DMS79 (cell line): Measurements from ENCODE around the gene NUMB.
"Not testable (repeated sequence)": the region's sequence is repeated elsewhere in the genome, so short reads cannot be mapped to it uniquely, and the experiment has no call there.

Experiments used
- DNase-seq: peaks from one replicate; lab custom pipeline; 2025; lab: John Stamatoyannopoulos, UW

NUMB gene

DNA sequence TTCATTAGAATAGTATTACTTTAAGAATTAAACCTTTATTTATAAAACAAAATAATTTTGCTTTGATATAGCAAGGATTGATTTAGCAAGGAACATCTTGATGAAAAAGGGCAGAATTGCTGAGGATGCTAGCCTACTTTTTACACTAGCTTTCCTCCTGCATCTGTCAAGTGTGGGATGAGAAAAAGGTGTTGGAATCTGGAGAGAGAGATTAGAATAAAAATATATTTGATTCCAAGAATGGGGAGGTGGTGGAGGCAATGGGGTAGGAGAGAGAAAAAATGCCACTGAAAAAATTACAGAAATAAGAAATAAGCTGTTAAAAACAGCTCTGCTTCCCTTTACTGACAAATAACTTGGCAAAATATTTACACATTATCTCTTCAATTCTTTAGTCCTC lies 98.9 kb downstream of the NUMB start:
- no peak for DNase-seq

DNA sequence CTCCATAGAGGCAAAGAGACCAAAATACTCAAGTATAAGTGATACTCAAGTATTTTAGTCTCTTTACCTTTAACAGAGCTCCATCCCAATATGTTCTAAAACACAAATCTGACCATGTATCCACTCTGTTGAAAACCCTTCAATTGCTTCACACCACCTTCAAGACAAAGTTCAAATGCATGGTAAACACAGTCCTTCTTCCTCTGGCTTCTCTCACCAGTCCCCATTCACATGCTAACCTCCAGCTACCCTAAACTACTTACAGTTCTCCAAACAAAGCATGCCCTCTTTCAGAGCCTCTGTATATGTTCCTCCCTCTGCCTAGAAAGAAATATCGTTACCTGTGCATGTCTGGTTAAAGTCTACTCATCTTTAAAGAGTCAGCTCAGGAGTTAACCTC lies 100.2 kb downstream of the NUMB start:
- DNase-seq: no peak

- DNase-seq: not testable (repeated sequence)
These were observed 109.3 kb downstream of the NUMB start for GRCh38 chr14:73349091-73349490.

DNA sequence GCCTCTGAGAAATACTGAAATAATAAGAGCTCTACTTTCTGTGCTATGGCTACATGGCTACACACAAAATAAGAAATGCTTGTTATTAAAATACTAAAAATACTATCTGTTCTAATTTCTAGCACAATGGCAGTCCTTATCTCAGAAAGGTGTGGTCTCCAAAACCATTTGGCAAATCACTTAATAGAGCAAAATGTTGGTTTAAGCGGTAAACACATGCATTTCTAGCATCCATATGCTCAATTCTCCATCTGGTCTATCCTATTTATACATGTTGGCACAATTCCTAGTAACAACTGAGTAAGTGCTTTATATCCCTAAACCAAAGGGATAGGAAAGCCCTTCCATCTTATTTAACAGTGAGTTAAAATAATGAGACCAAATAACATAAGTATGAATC lies 114.0 kb downstream of the NUMB start:
- no peak for DNase-seq

GRCh38 chr14:73342670-73343069 lies 115.7 kb downstream of the NUMB start:
- peak; percentile 49 for DNase-seq

DNA sequence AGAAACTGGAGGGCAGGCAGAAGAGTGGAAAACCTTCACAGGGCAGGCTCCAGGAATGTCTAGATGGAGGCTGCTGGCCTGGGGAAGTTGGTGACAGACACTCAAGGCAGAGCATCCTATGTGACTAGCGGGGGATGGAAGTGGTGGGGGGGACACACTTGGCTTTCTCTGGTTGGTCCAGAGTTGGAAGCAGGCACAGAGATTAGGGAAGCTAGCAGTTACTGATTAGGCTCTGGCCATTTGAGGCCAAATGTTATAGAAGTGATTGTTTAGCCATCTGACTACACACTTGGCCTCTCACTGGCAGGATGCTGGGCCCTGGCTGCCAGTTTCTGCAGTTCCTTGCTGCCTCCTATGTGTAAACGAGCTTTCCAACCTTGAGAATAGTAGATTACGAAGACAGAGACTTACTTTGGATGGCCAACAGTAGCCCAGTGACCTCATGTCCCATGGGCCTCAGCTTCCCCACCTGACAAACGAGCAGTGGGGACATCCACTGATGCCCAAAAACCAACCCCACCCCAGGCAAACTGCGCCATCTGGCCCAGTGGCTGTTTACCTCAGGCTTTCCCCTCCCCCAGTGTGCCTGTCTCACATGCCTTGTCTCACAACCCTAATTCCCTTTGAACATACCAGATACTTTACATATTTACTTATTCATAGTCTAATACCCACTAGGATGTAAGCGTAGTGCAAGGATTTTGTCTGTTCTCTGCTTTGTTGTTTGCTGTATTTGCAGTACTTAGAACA lies 118.3 kb downstream of the NUMB start:
- no peak for DNase-seq

GRCh38 chr14:73339206-73339605 lies 119.1 kb downstream of the NUMB start:
- no peak for DNase-seq

GRCh38 chr14:73338551-73338950 lies 119.8 kb downstream of the NUMB start:
- DNase-seq: no peak

DNA sequence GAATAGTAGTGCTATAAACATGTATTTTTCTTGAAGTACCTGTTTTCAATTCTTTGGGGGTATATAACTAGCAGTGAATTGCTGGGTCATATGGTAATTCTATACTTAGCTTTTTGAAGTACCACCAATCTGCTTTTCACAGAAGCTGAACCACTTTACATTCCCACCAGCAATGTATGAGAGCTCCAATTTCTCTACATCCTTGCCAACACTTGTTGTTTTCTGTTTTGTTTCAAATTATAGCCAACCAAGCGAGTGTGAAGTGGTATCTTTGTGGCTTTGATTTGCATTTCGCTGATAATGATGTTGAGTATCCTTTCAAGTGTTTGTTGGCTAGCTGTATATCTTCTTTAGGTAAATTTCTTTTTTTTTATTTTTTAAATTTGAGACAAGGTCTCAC lies 125.3 kb downstream of the NUMB start:
- peak; percentile 53 for DNase-seq

GRCh38 chr14:73325630-73326299 lies 132.6 kb downstream of the NUMB start:
- DNase-seq: no peak

DNA sequence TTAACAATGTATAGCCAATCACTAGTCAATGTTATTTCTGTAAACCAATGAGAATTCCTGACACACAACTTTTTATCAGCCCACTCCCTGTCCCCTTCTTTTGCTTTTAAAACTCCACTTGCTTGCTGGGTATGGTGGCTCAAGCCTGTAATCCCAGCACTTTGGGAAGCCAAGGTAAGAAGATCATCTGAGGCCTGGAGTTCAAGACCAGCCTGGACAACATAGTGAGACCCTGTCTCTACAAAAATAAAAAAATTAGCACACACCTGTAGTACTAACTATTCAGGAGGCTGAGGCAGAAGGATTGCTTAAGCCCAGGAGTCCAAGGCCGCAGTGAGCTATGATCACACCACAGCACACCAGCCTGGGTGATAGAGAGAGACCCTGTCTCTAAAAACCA lies 133.3 kb downstream of the NUMB start:
- DNase-seq: no peak

DNA sequence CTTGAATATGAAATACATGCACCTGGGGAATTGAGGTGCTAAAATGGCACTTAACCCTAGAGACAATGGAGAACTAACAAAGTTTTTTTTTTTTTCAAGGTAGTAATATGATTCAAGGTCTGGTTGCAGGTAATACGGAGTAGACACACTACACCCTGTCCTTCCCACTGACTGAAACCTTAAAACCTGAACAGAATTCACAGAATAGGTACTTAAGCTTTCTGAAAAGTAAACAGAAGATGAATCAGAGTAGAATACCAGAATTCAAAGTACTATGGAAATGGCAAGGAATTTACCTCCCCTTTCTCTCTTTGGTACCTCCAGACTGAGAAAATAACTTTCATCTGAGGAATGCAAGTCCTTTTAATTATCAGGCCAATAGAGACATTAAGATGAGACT lies 133.8 kb downstream of the NUMB start:
- DNase-seq: no peak

DNA sequence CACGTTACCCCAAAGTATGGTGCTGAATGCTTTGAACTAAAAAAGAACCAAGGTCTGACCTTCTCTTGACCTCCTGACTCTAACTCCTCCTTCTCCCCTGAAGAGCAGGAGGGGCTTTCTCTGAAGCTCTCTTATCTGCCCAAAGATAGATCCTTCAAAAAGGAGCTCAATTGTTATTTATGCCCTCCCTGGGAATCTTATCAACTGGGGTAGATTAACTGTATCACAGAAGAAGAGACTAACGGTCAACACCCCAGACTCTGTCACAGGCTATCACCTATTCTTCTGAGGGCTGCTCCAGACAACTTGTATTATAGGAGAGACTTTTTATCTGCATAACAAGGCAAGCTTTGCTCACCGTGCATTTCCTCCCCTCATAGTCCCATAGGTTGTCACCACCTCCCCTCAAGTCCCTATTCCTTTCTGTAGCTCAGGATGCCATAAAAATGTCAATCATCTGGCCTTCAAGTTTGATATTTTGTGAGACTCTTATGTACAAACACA lies 134.4 kb downstream of the NUMB start:
- no peak for DNase-seq

- no peak for DNase-seq
These were observed 145.2 kb downstream of the NUMB start for GRCh38 chr14:73313151-73313550.

GRCh38 chr14:73312687-73313086 lies 145.7 kb downstream of the NUMB start:
- no peak for DNase-seq

DNA sequence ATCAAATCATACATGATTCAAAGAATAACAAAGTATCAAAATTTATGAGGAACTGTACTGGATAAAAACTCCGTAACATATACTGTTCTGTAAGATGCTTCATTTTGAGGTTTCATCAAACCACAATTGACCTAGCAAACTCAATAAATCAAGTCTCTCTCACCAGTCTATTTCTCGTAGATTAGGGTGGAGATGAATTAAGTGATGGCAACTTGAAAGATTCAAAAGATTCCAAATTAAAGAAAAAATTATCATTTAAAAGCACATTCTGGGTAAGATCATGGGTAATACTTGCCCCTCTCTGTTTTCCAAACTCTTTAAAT lies 146.7 kb downstream of the NUMB start:
- DNase-seq: no peak

- DNase-seq: not testable (repeated sequence)
These were observed 149.1 kb downstream of the NUMB start for GRCh38 chr14:73309207-73309606.

- no peak for DNase-seq
These were observed 151.1 kb downstream of the NUMB start for GRCh38 chr14:73307261-73307660.

DNA sequence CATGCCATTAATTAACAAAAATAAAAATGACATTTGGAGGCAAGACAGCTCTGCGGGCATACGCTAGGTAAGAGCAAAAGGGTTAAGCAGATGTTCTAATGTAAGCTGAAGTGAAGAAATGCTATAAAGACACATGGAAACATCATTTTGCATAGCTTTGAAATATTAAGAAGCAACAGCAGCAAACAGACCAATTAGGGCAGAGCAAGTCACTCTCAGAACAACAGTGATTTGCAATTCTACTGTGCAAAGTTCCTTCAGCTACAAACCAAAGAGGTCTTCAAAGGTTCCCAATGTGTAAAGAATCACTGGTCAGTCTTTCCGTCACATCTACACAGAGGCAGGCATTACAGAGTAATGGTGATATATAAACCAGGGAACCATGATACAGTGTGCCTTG lies 152.8 kb downstream of the NUMB start:
- no peak for DNase-seq

DNA sequence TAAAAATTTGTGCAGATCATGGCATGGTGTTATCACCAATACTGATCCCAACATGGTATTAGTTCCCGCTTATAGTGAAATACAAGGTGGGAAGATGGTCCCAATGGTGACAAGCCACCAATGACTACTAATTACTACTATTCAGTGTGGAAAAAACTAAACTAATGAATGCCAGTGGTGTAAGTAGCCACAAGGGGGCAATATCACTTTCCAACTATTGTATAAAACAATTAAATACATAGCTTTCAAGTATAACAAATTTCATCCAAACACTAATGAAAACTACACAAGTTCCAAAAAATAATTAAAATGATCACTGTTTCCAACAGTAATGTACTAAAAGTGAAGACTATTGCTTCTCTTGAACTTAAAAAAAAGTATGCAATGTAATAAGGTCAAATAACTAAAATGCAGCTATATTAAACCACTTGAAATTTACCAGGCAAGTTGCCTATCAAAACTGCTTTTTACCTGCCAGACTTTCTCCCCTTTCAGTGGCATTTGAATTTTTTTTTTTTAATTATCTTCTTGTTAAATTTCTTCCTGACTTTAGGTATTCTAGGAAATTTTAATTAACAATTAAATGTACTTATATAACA lies 163.0 kb downstream of the NUMB start:
- no peak for DNase-seq

DNA sequence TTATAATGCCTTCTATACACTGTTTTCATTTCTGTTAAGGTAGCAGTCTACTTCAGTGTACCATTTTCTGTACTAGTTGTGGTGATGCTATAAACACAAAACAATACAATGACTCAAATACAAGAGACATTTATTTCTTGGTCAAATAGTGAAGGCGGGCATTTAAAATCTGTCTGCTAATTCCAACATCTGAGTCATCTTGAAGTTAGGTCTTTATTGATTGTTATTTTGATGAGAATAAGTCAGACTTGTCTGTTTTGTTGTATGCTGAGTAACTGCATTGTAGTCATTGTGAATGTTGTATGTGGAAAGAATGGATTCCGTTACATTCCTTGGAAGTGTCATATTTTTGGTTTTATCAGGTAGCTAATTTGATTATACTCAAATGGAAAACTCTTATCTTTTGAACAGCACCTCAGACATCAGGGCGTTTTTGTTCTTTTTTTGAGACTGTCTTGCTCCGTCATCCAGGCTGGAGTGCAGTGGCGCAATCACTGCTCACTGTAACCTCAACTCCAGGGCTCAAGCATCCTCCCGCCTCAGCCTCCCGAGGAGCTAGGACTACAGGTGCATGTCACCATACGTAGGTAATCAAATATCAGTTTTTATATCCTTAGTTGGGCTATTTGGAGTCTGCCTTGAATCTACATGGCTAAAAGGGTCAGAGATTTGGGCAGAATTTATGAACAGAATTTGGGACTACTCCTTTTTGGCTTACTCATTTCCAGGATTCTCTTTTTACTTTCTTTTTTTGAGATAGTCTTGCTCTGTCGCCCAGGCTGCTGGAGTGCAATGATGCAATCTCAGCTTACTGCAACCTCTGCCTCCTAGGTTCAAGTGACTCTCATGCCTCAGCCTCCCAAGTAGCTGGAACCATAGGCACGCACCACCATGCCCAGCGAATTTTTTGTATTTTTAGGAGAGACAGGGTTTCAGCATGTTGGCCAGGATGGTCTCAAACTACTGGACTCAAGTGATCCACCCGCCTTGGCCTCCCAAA lies 164.3 kb downstream of the NUMB start:
- no peak for DNase-seq

- no peak for DNase-seq
These were observed 168.1 kb downstream of the NUMB start for GRCh38 chr14:73290279-73290678.
